Stimulated activated naive CD8-positive, alpha-beta T cell treated with anti-CD3 and anti-CD28 coated beads, Interleukin-15, amount 100 ng/mL, for 72 hours (primary cell): ENCODE data around the gene PGBD1.

Experiments used
- ATAC-seq: fragments of 150-1000 bp; cut with Tn5 transposase; 2 replicates; pipeline ENCODE4 v1.10.0; 2021; ENCODE audit warnings: mild to moderate bottlenecking, moderate library complexity
- DNase-seq, 2 donors: peaks; one replicate each; pipeline ENCODE4 v3.0.0; 2021 to 2022
- H3K27ac Mint-ChIP-seq, 2 donors: one replicate each; pipeline ENCODE4 v1.8.0; 2022; ENCODE audit warnings: mild to moderate bottlenecking in 2 of 2, mixed read lengths in 2 of 2, moderate library complexity in 2 of 2
- H3K27me3 Mint-ChIP-seq: one replicate; pipeline ENCODE4 v1.8.0; 2022; ENCODE audit warnings: mixed read lengths
- H3K4me1 Mint-ChIP-seq: one replicate; pipeline ENCODE4 v1.8.0; 2022; ENCODE audit warnings: mild to moderate bottlenecking, mixed read lengths
- H3K4me3 Mint-ChIP-seq, 2 donors: one replicate each; pipeline ENCODE4 v1.8.0; 2022; ENCODE audit warnings: mild to moderate bottlenecking in 2 of 2, mixed read lengths in 2 of 2, moderate library complexity in 1 of 2
- H3K9me3 Mint-ChIP-seq, 2 donors: one replicate each; pipeline ENCODE4 v1.8.0; 2022; ENCODE audit warnings: mixed read lengths in 2 of 2

The PGBD1 gene

DNA sequence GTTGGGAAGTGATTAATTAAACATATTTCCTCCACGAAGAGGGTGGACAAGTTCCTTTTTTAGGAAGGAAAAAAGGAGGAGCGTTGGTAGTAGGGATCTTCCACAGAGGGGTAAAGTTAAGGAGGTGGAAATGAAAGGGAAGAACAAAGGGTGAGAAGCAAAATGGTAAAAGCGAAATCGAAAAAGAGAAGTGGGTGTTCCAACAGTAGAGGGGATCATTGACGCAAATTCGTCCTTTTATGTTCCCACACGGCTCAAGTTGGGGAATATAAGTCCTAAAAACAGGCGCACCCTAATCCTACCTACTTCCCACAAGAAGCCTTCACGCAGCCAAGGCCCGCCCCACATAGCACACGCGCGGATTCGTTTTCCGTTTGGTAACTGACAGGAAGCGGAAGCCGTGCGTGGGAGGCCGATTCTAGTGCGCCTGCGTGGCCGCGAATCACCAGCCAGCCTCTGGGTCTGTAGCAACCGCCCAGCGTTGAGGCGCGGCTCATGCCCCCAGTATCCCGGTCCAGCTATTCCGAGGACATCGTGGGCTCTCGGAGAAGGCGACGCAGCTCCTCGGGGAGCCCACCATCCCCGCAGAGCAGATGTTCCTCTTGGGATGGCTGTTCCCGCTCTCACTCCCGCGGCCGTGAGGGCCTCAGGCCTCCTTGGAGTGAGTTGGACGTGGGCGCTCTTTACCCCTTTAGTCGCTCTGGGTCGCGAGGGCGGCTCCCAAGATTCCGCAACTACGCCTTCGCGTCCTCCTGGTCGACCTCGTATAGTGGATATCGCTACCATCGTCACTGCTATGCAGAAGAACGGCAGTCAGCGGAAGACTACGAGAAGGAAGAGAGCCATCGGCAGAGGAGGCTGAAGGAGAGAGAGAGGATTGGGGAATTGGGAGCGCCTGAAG, 22.2 kb upstream of the PGBD1 start, which contains the start of gene NKAPL:
NKAPL (plus strand) TSS at position 421 of the 901 bp plus-strand sequence; CDS start at position 496, 75 bp downstream.
- Mint-ChIP-seq H3K27me3 (no peaks in the 10 kb centered on the region), H3K9me3 (peaks cover 7 to 21% of the 10 kb centered on the region in 2 donors), H3K27ac (peak within 1 kb of the TSS; percentile 65 to 87), H3K4me3 (peak within 1 kb of the TSS; percentile 64 to 78), H3K4me1 (peaks cover 8% of the 10 kb centered on the region)
- ATAC-seq: peak; percentile 78
- peak; percentile 50 to 71 for DNase-seq

DNA sequence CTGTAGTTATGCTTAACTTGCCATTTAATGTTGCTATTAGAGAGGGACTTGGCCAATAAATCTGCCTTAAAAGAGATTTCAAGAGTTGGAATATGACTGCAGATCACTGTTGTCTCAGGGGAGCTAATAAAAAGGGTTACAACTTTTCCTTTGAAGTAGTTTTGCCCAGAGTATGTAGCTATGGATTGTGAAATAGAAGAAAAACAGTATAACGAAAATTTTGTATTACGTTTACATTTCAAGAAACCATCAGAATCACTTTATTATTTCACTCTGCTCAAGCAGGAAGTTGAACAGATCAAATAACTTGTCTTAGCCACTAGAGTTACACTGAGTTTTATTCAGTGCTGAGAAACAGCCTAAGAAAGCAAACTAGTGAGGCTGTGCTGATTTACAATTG, 17.4 kb upstream of the PGBD1 start:
- no peak for ATAC-seq

DNA sequence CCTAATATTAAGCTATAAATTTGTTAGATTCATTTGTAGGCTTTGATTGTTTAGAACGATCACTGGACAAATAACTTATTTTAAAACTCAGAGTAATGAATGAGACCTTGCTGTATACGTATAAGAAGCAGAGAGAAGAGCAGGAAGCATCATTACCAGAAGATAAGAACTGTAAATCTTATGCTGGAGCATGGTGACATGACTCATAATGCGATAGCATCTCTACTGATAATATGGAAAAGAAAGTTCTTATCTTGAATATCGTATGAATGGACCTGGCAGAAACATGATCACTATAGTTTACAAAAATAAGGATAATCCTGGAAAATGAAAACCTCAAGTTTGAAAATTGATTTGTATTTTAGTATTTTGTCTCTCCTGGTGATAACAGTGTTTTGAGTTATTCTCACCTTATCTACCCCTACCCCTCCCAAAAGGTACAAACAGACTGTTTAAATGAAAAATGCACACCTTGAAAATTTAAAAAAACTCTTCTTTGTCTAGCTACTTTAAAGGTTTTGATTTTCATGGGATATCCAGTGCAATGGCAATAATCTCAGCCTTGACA, 16.5 kb upstream of the PGBD1 start:
- DNase-seq: no peak
- Mint-ChIP-seq H3K4me3 (no peak overlapping the region), H3K9me3 (peaks cover 0 to 4% of the 10 kb centered on the region in 2 donors), H3K27ac (no peak overlapping the region), H3K27me3 (no peaks in the 10 kb centered on the region), H3K4me1 (peaks cover 19% of the 10 kb centered on the region)
- no peak for ATAC-seq

More for the DNA sequence above, 17.4 kb upstream of the PGBD1 start:
- H3K9me3 Mint-ChIP-seq: peaks cover 1 to 12% of the 10 kb centered on the region in 2 donors
- H3K4me3 Mint-ChIP-seq: no peak overlapping the region
- no peak for DNase-seq
- H3K4me1 Mint-ChIP-seq: peaks cover 16% of the 10 kb centered on the region
- no peaks in the 10 kb centered on the region for H3K27me3 Mint-ChIP-seq
- H3K27ac Mint-ChIP-seq: no peak overlapping the region

DNA sequence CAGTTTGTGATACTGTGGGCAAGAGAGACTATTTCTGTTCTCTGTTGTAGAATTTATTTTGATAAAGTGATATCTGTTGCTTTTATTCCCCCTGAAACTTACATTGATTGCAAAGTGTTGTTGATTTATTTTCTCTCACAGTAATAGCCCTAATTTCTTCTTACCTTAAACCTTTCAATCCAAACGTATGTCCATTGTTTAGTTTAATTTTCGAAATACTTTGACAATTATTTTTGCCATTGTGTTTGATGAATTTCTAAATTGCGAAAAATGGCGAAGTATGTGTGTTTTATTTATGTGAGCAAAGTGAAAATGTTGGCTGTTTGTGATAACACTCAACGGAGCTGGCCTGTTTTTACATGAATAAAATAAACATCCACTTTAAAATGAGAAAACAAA, 14.8 kb upstream of the PGBD1 start:
- Mint-ChIP-seq H3K4me3 (no peak overlapping the region), H3K9me3 (no peaks in the 10 kb centered on the region), H3K27me3 (no peaks in the 10 kb centered on the region), H3K4me1 (peaks cover 19% of the 10 kb centered on the region), H3K27ac (no peak overlapping the region)
- no peak for DNase-seq
- no peak for ATAC-seq

GRCh38 chr6:28266962-28267694, 14.2 kb upstream of the PGBD1 start, which contains the start of gene ZSCAN26:
Gene ZSCAN26, plus strand, starts transcription at chr6:28267143. Its CDS starts 4,777 bp downstream, at chr6:28271920.
- DNase-seq: peak; percentile 90 to 91
- peak; percentile 98 for ATAC-seq
- Mint-ChIP-seq H3K27me3 (no peaks in the 10 kb centered on the region), H3K27ac (no peak within 1 kb of the TSS), H3K9me3 (no peaks in the 10 kb centered on the region), H3K4me3 (no peak within 1 kb of the TSS), H3K4me1 (peaks cover 19% of the 10 kb centered on the region)

DNA sequence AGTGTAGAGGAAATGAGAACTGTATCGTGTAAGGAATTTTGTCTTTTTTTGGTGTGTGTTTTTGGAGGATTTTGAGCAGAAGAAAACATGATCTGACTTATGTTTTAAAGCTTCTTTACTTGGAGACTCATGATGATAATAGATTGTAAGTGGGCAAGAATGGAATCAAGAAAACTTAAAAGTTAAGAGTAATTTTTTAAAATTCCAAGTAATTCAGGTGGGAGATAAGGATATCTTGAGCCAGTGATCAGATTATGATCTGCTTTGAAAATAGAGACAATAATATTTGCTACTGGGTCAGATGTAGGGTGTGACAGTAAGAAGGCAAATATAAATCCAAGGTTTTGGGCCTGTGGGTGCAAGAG, 13.7 kb upstream of the PGBD1 start:
- DNase-seq: no peak
- H3K4me3 Mint-ChIP-seq: no peak overlapping the region

DNA sequence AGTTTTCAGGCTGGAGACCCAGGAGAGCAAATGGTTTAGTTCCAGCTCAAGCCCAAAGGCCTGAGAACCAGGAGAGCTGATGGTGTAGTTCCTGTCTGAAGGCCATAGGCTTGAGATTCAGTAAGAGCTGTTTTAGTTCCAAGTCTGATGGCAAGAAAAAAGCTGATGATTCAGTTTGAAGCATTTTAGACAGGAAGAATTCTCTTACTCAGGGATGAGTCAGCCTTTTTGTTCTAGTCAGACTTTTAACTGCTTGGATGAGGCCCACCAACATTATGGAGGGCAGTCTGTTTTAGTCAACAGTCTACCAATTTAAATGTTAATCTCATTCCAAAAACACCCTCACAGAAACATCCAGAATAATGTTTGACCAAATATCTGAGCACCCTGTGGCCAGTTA, 11.9 kb upstream of the PGBD1 start:
- H3K4me3 Mint-ChIP-seq: no peak overlapping the region
- H3K27me3 Mint-ChIP-seq: no peaks in the 10 kb centered on the region
- DNase-seq (no peak), ATAC-seq (no peak)
- H3K9me3 Mint-ChIP-seq: no peaks in the 10 kb centered on the region
- no peak overlapping the region for H3K27ac Mint-ChIP-seq
- H3K4me1 Mint-ChIP-seq: peaks cover 19% of the 10 kb centered on the region

More for the DNA sequence above, 13.7 kb upstream of the PGBD1 start:
- no peak overlapping the region for H3K27ac Mint-ChIP-seq
- H3K4me1 Mint-ChIP-seq: peaks cover 19% of the 10 kb centered on the region
- no peak for ATAC-seq
- no peaks in the 10 kb centered on the region for H3K9me3 Mint-ChIP-seq
- no peaks in the 10 kb centered on the region for H3K27me3 Mint-ChIP-seq

- Mint-ChIP-seq H3K27ac (peak overlapping the region; percentile 48 to 72), H3K4me3 (peak overlapping the region; percentile 3 to 6), H3K27me3 (no peaks in the 10 kb centered on the region), H3K4me1 (peaks cover 9% of the 10 kb centered on the region), H3K9me3 (no peaks in the 10 kb centered on the region)
- no peak for DNase-seq
- no peak for ATAC-seq
These were observed 6.5 kb upstream of the PGBD1 start for GRCh38 chr6:28274888-28275287.

- H3K27ac Mint-ChIP-seq: no peak overlapping the region
- no peaks in the 10 kb centered on the region for H3K9me3 Mint-ChIP-seq
- H3K27me3 Mint-ChIP-seq: peaks cover 13% of the 10 kb centered on the region
- H3K4me3 Mint-ChIP-seq: no peak overlapping the region
- ATAC-seq: no peak
- H3K4me1 Mint-ChIP-seq: peaks cover 20% of the 10 kb centered on the region
- no peak for DNase-seq
These were observed 3.6 kb upstream of the PGBD1 start for GRCh38 chr6:28277746-28278145.

DNA sequence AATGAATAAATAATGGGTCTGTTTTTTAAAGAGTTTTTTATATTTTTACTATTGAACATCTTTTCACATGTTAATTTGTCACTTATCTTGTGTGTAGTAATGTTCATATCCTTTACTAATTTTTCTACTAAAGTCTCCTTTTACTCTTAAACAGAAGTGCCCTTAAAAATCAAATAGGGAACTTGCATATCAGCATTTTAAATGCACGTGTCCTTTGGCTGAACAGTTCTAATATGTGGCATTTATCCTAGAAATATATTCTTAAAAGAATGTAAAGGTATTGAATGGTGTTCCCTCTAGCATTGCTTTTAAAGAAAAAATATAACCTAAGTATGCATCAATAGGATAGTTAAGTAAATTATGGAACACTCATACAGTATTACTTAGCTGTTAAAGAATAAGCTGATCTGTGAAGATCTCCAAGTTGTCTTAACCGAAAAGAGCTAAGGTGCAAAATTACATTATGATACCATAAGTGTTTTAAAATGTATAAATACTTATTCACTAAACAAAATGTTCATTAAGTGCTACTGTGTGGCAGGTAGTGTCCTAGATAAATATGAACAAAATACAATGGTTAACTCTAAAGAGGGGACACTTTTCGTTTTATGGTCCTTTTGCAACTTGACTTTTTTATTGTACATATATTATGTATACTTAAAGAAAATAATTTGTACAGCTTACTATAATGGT, 631 bp upstream of the PGBD1 start:
- H3K4me1 Mint-ChIP-seq: peaks cover 16% of the 10 kb centered on the region
- H3K27me3 Mint-ChIP-seq: peaks cover 13% of the 10 kb centered on the region
- ATAC-seq (no peak), DNase-seq (no peak)
- no peak overlapping the region for H3K27ac Mint-ChIP-seq
- H3K4me3 Mint-ChIP-seq: peak overlapping the region; percentile 86 to 91
- H3K9me3 Mint-ChIP-seq: no peaks in the 10 kb centered on the region

- no peak overlapping the region for H3K4me3 Mint-ChIP-seq
- peaks cover 13% of the 10 kb centered on the region for H3K27me3 Mint-ChIP-seq
- H3K27ac Mint-ChIP-seq: no peak overlapping the region
- ATAC-seq (no peak), DNase-seq (no peak)
- H3K4me1 Mint-ChIP-seq: peaks cover 16% of the 10 kb centered on the region
- no peaks in the 10 kb centered on the region for H3K9me3 Mint-ChIP-seq
These were observed 1.6 kb downstream of the PGBD1 start for GRCh38 chr6:28282926-28283325.

DNA sequence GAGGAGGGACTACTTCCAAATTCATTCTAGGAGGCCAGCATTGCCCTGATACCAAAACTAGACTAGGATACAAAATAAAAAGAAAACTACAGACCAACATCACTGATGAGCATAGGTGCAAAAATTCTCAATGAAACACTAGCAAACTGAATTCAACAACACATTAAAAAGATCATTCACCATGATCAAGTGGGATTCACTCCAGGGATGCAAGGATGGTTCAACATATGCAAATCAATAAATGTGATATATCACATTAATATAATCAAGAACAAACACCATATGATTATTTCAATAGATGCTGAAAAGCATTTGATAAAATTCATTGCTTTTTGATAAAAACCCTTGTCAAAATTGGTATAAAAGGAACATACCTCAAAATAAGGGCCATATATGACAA, 10.2 kb downstream of the PGBD1 start:
- DNase-seq (no peak), ATAC-seq (no peak)
- no peaks in the 10 kb centered on the region for H3K9me3 Mint-ChIP-seq
- H3K4me3 Mint-ChIP-seq: no peak overlapping the region
- no peaks in the 10 kb centered on the region for H3K27me3 Mint-ChIP-seq
- no peaks in the 10 kb centered on the region for H3K4me1 Mint-ChIP-seq
- no peak overlapping the region for H3K27ac Mint-ChIP-seq

DNA sequence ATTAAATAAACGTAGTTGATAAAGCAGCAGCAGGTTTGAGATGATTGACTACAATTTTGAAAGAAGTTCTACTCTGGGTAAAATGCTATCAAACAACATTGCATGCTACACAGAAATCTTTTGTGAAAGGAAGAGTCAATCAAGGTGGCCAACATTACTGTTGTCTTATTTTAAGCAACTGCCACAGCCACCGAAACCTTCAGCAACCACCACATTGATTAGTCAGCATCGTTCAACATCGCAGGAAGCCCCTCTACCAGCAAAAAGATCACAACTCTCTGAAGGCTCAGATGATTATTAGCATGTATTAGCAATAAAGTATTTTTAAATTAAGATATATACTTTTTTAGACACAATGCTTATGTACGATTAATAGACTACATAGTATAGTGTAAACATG, 14.0 kb downstream of the PGBD1 start:
- no peaks in the 10 kb centered on the region for H3K27me3 Mint-ChIP-seq
- H3K9me3 Mint-ChIP-seq: no peaks in the 10 kb centered on the region
- DNase-seq (no peak), ATAC-seq (no peak)
- no peaks in the 10 kb centered on the region for H3K4me1 Mint-ChIP-seq
- H3K4me3 Mint-ChIP-seq: no peak overlapping the region
- no peak overlapping the region for H3K27ac Mint-ChIP-seq

DNA sequence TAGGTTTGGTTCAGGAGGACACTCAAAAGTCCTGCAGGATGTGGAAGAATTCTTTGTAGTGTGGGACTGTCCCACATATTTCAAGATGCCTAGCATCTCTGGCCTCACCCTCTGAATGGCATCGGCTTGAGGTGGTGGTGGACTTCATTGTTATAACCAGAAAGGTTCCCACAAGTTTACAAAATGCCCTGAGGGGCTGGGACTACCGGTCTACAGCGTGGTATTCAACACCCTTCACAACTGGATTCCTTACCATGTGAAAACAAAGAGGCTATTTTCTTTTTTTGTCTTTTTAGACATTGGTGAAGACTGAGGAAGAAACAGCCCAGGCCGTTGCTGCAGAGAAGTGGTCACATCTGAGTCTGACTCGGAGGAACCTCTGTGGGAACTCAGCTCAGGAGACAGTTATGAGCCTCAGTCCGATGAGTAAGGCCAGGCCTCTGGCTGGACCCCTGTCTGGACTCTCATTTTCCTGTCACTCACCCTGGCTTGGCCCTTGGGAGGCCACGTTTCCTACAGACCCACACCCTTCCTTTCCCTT, 15.2 kb downstream of the PGBD1 start:
- Mint-ChIP-seq H3K27ac (no peak overlapping the region), H3K4me3 (no peak overlapping the region), H3K27me3 (no peaks in the 10 kb centered on the region), H3K4me1 (no peaks in the 10 kb centered on the region), H3K9me3 (no peaks in the 10 kb centered on the region)
- DNase-seq (no peak), ATAC-seq (no peak)

- H3K27ac Mint-ChIP-seq: peak overlapping the region in 1 of 2 donors; percentile 86
These were observed 22.2 kb downstream of the PGBD1 start for GRCh38 chr6:28303570-28303969.

More at GRCh38 chr6:28303570-28303969, 22.2 kb downstream of the PGBD1 start:
- Mint-ChIP-seq H3K27me3 (peaks cover 6% of the 10 kb centered on the region), H3K4me3 (peak overlapping the region; percentile 29 to 39), H3K9me3 (peaks cover 15 to 20% of the 10 kb centered on the region in 2 donors), H3K4me1 (peaks cover 15% of the 10 kb centered on the region)
- no peak for DNase-seq
- ATAC-seq: peak; percentile 55
